Liver (tissue), 9 donors: ENCODE measurements around the gene CD180. TPM values are rescaled to one million over a fixed set of nuclear protein-coding genes. Genes with fewer than 3 reads are reported as not detected.

Source experiments
- DNase-seq: peaks from one replicate; pipeline ENCODE4 v3.0.0-alpha.2; 2017; ENCODE audit warnings: low spot score
- H3K27ac ChIP-seq, 2 donors: one replicate each; pipeline ENCODE4 v1.7.0; 2013; ENCODE audit warnings: inconsistent platforms in 2 of 2, low read length in 2 of 2, control low read depth in 1 of 2, low read depth in 1 of 2, mild to moderate bottlenecking in 1 of 2
- H3K27me3 ChIP-seq, 4 donors: one replicate each; pipeline versions ENCODE4 v1.6.1 to v1.7.0; 2013; ENCODE audit warnings: low read length in 3 of 4, inconsistent platforms in 1 of 4, mild to moderate bottlenecking in 1 of 4, moderate library complexity in 1 of 4; ENCODE audit not compliant: control insufficient read depth in 4 of 4, insufficient read depth in 4 of 4
- H3K36me3 ChIP-seq, 4 donors: one replicate each; pipeline versions ENCODE4 v1.6.1 to v1.7.0; 2013; ENCODE audit warnings: low read length in 3 of 4, mild to moderate bottlenecking in 3 of 4, low read depth in 1 of 4, moderate library complexity in 1 of 4; ENCODE audit not compliant: control insufficient read depth in 4 of 4, insufficient read depth in 3 of 4
- H3K4me1 ChIP-seq, 4 donors: one replicate each; pipeline versions ENCODE4 v1.6.1 to v1.7.0; 2013; ENCODE audit warnings: low read length in 3 of 4, mild to moderate bottlenecking in 3 of 4, moderate library complexity in 1 of 4; ENCODE audit not compliant: control insufficient read depth in 4 of 4, insufficient read depth in 4 of 4
- H3K4me3 ChIP-seq, 3 donors: one replicate each; pipeline versions ENCODE4 v1.6.1 to v1.7.0; 2013; ENCODE audit warnings: low read length in 3 of 3, control low read depth in 1 of 3, low read depth in 1 of 3, mild to moderate bottlenecking in 1 of 3
- H3K9ac ChIP-seq, 2 donors: one replicate each; pipeline ENCODE4 v1.7.0; 2013; ENCODE audit warnings: low read length in 2 of 2, mild to moderate bottlenecking in 2 of 2, moderate library complexity in 2 of 2, control low read depth in 1 of 2, low read depth in 1 of 2
- H3K9me3 ChIP-seq, 4 donors: one replicate each; pipeline versions ENCODE4 v1.6.1 to v1.7.0; 2013; ENCODE audit warnings: low read length in 3 of 4; ENCODE audit not compliant: control insufficient read depth in 4 of 4
- FOXA1 ChIP-seq: IDR thresholded peaks from 2 replicates; pipeline ENCODE4 v1.6.1; 2016; ENCODE audit warnings: antibody characterized with exemption
- GABPA ChIP-seq, 2 donors: IDR thresholded peaks in 1 of 2; conservative IDR thresholded peaks in 1 of 2; 2 replicates each; pipeline ENCODE4 v1.6.1; 2016; ENCODE audit warnings: antibody characterized with exemption in 2 of 2, mild to moderate bottlenecking in 1 of 2, moderate library complexity in 1 of 2
- HNF4A ChIP-seq, 2 donors: conservative IDR thresholded peaks; 2 replicates each; pipeline ENCODE4 v1.6.1; 2016; ENCODE audit warnings: antibody characterized with exemption in 2 of 2, mild to moderate bottlenecking in 2 of 2
- HNF4G ChIP-seq: IDR thresholded peaks from 2 replicates; pipeline ENCODE4 v1.6.1; 2016; ENCODE audit warnings: antibody characterized with exemption
- JUND ChIP-seq, 2 donors: IDR thresholded peaks; 2 replicates each; pipeline ENCODE4 v1.6.1; 2016; ENCODE audit warnings: antibody characterized with exemption in 2 of 2
- NR2F2 ChIP-seq: IDR thresholded peaks from 2 replicates; pipeline ENCODE4 v1.6.1; 2016; ENCODE audit warnings: antibody characterized with exemption
- RXRA ChIP-seq, 2 donors: IDR thresholded peaks; 2 replicates each; pipeline ENCODE4 v1.6.1; 2017 to 2018; ENCODE audit warnings: antibody characterized with exemption in 2 of 2, mild to moderate bottlenecking in 1 of 2
- SP1 ChIP-seq: IDR thresholded peaks from 2 replicates; pipeline ENCODE4 v1.6.1; 2018; ENCODE audit warnings: antibody characterized with exemption, mild to moderate bottlenecking
- TAF1 ChIP-seq: conservative IDR thresholded peaks from 2 replicates; pipeline ENCODE4 v1.6.1; 2016; ENCODE audit warnings: antibody characterized with exemption, mild to moderate bottlenecking
- YY1 ChIP-seq: IDR thresholded peaks from 2 replicates; pipeline ENCODE4 v1.6.1; 2016; ENCODE audit warnings: antibody characterized with exemption, mild to moderate bottlenecking
- WGBS: extraction: QIAGEN DNeasy Blood & Tissue Kit; methylation state at CpG from one replicate; pipeline ENCODE4 v1.1.7; 2013; 5-methylcytosine and 5-hydroxymethylcytosine counted together
- polyA plus RNA-seq, 2 donors: library from polyadenylated mRNA; stranded (reverse) in 1 of 2; unstranded in 1 of 2; fragments of 200-250 nt in 1 of 2; fragments of >200 nt in 1 of 2; fragmentation: Nextera tagmentation in 1 of 2; extraction: Ambion mirVana in 1 of 2; gene quantifications; one replicate each; pipeline versions ENCODE4 v1.2.1 to v1.2.3, GENCODE V29; 2013 to 2015
- total RNA-seq, 2 donors: library from RNA; depleted of rRNA; stranded (reverse); fragments of >200 nt; gene quantifications; one replicate each; pipeline ENCODE4 v1.2.3, GENCODE V29; 2014
- TF ChIP-seq, protein P1 (sequence below): IDR thresholded peaks from 2 replicates; pipeline ENCODE4 v1.6.1; 2016; ENCODE audit warnings: antibody characterized with exemption, mild to moderate bottlenecking
- TF ChIP-seq, protein P2 (sequence below): IDR thresholded peaks from 2 replicates; pipeline ENCODE4 v1.6.1; 2016; ENCODE audit warnings: antibody characterized with exemption
- TF ChIP-seq, protein P3 (sequence below): IDR thresholded peaks from 2 replicates; pipeline ENCODE4 v1.6.1; 2016; ENCODE audit warnings: antibody characterized with exemption
- TF ChIP-seq, protein P4 (sequence below): fragments of 150-350 bp; IDR thresholded peaks from 2 replicates; pipeline ENCODE4 v1.5.1; 2017; ENCODE audit warnings: improper control_type of control experiment, low read depth, low read length; ENCODE audit not compliant: missing input control
- TF ChIP-seq, protein P5 (sequence below): IDR thresholded peaks from 2 replicates; pipeline ENCODE4 v1.6.1; 2016; ENCODE audit warnings: antibody characterized with exemption
- donor health status: healthy.
- donor health status: healthy.
- donor health status: healthy.
- donor health status: healthy.
- donor health status: healthy.

Gene CD180
- total and polyA plus RNA-seq, 4 donors: 0.33 to 3.7 (median 0.78) TPM

DNA sequence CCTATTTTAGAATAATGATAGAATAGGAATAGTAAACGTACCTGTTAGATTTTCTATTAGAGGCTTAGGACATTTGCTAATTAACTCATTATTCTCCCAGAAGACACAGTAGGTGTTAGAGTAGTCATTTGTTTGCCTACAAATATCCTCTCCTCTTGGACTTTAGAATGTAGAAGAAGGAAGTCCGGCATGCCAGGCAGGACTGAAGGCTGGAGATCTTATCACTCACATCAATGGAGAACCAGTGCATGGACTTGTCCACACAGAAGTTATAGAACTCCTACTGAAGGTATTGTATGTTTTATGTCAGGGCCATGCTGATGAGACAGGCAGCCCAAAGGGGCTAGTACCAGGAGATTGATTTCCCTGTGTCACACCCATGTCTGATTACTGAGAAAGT is 43.3 kb downstream of the CD180 start:
- DNase-seq: no peak
- Histone ChIP-seq H3K9ac (no peak overlapping the region), H3K9me3 (no peaks in the 10 kb centered on the region), H3K27ac (no peak overlapping the region), H3K27me3 (no peaks in the 10 kb centered on the region), H3K4me3 (no peak overlapping the region), H3K36me3 (peaks cover 0 to 34% (median 23%) of the 10 kb centered on the region in 4 donors), H3K4me1 (no peaks in the 10 kb centered on the region)
- TF ChIP-seq FOXA1: no peak
- TF ChIP-seq, protein P1, sequence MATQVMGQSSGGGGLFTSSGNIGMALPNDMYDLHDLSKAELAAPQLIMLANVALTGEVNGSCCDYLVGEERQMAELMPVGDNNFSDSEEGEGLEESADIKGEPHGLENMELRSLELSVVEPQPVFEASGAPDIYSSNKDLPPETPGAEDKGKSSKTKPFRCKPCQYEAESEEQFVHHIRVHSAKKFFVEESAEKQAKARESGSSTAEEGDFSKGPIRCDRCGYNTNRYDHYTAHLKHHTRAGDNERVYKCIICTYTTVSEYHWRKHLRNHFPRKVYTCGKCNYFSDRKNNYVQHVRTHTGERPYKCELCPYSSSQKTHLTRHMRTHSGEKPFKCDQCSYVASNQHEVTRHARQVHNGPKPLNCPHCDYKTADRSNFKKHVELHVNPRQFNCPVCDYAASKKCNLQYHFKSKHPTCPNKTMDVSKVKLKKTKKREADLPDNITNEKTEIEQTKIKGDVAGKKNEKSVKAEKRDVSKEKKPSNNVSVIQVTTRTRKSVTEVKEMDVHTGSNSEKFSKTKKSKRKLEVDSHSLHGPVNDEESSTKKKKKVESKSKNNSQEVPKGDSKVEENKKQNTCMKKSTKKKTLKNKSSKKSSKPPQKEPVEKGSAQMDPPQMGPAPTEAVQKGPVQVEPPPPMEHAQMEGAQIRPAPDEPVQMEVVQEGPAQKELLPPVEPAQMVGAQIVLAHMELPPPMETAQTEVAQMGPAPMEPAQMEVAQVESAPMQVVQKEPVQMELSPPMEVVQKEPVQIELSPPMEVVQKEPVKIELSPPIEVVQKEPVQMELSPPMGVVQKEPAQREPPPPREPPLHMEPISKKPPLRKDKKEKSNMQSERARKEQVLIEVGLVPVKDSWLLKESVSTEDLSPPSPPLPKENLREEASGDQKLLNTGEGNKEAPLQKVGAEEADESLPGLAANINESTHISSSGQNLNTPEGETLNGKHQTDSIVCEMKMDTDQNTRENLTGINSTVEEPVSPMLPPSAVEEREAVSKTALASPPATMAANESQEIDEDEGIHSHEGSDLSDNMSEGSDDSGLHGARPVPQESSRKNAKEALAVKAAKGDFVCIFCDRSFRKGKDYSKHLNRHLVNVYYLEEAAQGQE: no peak
- WGBS: 72% methylated on average over 2 of the region's 2 CpGs

DNA sequence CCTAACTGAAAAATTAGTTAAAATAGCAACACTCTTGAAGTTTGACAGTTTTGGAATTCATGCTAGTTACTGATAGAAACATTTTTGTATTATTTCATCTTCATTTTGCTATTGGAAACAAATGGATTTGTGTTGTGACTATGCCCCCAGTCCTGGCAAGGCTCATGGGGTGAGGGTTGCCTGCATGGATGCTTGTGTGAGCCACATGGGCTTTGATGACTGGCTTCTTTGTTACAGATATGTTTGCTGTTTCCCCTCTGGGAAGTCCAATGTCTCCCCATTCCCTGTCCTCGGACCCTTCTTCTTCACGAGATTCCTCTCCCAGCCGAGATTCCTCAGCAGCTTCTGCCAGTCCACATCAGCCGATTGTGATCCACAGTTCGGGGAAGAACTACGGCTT is 44.2 kb downstream of the CD180 start:
- TF ChIP-seq HNF4G (no peak), TAF1 (no peak), RXRA (IDR thresholded peaks at IDR 0.05) (no peak), GABPA (IDR thresholded peaks at IDR 0.05 in 1 of 2, conservative IDR thresholded peaks at IDR 0.05 in 1 of 2) (no peak), NR2F2 (no peak), SP1 (no peak), JUND (IDR thresholded peaks at IDR 0.05) (no peak), FOXA1 (no peak), YY1 (no peak), HNF4A (conservative IDR thresholded peaks at IDR 0.05) (no peak)
- TF ChIP-seq, protein P2, sequence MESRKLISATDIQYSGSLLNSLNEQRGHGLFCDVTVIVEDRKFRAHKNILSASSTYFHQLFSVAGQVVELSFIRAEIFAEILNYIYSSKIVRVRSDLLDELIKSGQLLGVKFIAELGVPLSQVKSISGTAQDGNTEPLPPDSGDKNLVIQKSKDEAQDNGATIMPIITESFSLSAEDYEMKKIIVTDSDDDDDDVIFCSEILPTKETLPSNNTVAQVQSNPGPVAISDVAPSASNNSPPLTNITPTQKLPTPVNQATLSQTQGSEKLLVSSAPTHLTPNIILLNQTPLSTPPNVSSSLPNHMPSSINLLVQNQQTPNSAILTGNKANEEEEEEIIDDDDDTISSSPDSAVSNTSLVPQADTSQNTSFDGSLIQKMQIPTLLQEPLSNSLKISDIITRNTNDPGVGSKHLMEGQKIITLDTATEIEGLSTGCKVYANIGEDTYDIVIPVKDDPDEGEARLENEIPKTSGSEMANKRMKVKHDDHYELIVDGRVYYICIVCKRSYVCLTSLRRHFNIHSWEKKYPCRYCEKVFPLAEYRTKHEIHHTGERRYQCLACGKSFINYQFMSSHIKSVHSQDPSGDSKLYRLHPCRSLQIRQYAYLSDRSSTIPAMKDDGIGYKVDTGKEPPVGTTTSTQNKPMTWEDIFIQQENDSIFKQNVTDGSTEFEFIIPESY: no peak
- TF ChIP-seq, protein P3, sequence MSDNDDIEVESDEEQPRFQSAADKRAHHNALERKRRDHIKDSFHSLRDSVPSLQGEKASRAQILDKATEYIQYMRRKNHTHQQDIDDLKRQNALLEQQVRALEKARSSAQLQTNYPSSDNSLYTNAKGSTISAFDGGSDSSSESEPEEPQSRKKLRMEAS: no peak
- TF ChIP-seq, protein P4, sequence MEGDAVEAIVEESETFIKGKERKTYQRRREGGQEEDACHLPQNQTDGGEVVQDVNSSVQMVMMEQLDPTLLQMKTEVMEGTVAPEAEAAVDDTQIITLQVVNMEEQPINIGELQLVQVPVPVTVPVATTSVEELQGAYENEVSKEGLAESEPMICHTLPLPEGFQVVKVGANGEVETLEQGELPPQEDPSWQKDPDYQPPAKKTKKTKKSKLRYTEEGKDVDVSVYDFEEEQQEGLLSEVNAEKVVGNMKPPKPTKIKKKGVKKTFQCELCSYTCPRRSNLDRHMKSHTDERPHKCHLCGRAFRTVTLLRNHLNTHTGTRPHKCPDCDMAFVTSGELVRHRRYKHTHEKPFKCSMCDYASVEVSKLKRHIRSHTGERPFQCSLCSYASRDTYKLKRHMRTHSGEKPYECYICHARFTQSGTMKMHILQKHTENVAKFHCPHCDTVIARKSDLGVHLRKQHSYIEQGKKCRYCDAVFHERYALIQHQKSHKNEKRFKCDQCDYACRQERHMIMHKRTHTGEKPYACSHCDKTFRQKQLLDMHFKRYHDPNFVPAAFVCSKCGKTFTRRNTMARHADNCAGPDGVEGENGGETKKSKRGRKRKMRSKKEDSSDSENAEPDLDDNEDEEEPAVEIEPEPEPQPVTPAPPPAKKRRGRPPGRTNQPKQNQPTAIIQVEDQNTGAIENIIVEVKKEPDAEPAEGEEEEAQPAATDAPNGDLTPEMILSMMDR: no peak
- TF ChIP-seq, protein P5, sequence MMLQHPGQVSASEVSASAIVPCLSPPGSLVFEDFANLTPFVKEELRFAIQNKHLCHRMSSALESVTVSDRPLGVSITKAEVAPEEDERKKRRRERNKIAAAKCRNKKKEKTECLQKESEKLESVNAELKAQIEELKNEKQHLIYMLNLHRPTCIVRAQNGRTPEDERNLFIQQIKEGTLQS: no peak
- Histone ChIP-seq H3K4me1 (no peaks in the 10 kb centered on the region), H3K27ac (no peak overlapping the region), H3K9me3 (no peaks in the 10 kb centered on the region), H3K4me3 (no peak overlapping the region), H3K9ac (no peak overlapping the region), H3K36me3 (peaks cover 0 to 34% (median 23%) of the 10 kb centered on the region in 4 donors), H3K27me3 (no peaks in the 10 kb centered on the region)
- DNase-seq: no peak
- 97% methylated on average over 6 of the region's 6 CpGs for WGBS
